Esophagus muscularis mucosa (tissue), 4 donors: ENCODE results near the gene TEAD1.

Source experiments
- EP300 ChIP-seq: sonication (generic); formaldehyde crosslinking; IDR thresholded peaks from one replicate; pipeline ENCODE4 v1.6.1; 2017; ENCODE audit warnings: antibody characterized with exemption
- POLR2A ChIP-seq: fragments of 450-650 bp; IDR thresholded peaks from one replicate; pipeline ENCODE4 v1.6.1; 2017; ENCODE audit warnings: antibody characterized with exemption, moderate library complexity, mild to moderate bottlenecking, low read depth
- POLR2AphosphoS5 ChIP-seq, 2 donors: sonication (generic); formaldehyde crosslinking; IDR thresholded peaks; one replicate each; pipeline ENCODE4 v1.6.1; 2017; ENCODE audit warnings: antibody characterized with exemption in 2 of 2
- TF ChIP-seq, protein P1 (sequence below), 3 experiments: fragments of 200-600 bp in 2 of 3; fragments of 450-650 bp in 1 of 3; sonication (generic) in 2 of 3; IDR thresholded peaks; one replicate each; pipeline ENCODE4 v1.5.1; 2017 to 2019; ENCODE audit warnings: antibody characterized with exemption in 3 of 3, mild to moderate bottlenecking in 2 of 3, moderate library complexity in 1 of 3

DNA sequence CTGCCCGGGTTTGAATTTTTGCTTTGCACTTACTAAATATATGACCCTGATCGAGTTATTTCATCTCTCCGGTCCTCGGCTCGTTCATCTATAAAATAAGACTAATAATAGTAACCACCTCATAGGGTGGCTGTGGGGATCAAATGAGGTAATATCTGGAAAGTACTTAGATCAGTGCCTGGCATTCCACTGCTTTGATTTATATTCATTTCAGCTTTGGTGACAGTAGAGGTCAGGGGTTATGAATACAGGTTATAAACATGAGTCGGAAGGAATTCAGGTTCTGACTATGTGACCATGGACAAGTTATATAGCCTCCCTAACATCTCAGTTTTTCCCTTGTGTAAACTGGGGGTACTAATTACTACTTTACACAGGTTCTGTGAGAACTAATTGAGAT lies 2.9 kb upstream of the TEAD1 start:
- TF ChIP-seq, protein P1, sequence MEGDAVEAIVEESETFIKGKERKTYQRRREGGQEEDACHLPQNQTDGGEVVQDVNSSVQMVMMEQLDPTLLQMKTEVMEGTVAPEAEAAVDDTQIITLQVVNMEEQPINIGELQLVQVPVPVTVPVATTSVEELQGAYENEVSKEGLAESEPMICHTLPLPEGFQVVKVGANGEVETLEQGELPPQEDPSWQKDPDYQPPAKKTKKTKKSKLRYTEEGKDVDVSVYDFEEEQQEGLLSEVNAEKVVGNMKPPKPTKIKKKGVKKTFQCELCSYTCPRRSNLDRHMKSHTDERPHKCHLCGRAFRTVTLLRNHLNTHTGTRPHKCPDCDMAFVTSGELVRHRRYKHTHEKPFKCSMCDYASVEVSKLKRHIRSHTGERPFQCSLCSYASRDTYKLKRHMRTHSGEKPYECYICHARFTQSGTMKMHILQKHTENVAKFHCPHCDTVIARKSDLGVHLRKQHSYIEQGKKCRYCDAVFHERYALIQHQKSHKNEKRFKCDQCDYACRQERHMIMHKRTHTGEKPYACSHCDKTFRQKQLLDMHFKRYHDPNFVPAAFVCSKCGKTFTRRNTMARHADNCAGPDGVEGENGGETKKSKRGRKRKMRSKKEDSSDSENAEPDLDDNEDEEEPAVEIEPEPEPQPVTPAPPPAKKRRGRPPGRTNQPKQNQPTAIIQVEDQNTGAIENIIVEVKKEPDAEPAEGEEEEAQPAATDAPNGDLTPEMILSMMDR (IDR thresholded peaks at IDR 0.05): no peak
- TF ChIP-seq POLR2A (no peak), EP300 (no peak), POLR2AphosphoS5 (IDR thresholded peaks at IDR 0.05) (no peak)
